ENCODE data around the gene PRICKLE3.

The PRICKLE3 gene

GRCh38 chrX:49186125-49187027 is at the start of gene PRICKLE3:
Gene PRICKLE3, minus strand, starts transcription at chrX:49186373. Its CDS starts 76 bp downstream, at chrX:49186297.
- peak; percentile 33 for DNase-seq

- DNase-seq: no peak
Observed at GRCh38 chrX:49233887-49234555, 47.8 kb upstream of the PRICKLE3 start.

GRCh38 chrX:49233176-49233575 is 47.0 kb upstream of the PRICKLE3 start, which contains the start of gene CACNA1F:
Gene CACNA1F, minus strand, starts transcription at chrX:49233340. Its CDS starts 31 bp downstream, at chrX:49233309.
- DNase-seq: no peak

GRCh38 chrX:49232525-49232924 is 46.4 kb upstream of the PRICKLE3 start:
- DNase-seq: no peak

GRCh38 chrX:49231333-49232000 is 45.3 kb upstream of the PRICKLE3 start:
- DNase-seq: no peak

- DNase-seq: peak; percentile 53
Observed at GRCh38 chrX:49230500-49231232, 44.5 kb upstream of the PRICKLE3 start.

- no peak for DNase-seq
Observed at GRCh38 chrX:49228185-49228584, 42.0 kb upstream of the PRICKLE3 start.

GRCh38 chrX:49227726-49228125 is 41.6 kb upstream of the PRICKLE3 start:
- no peak for DNase-seq

GRCh38 chrX:49226946-49227345 is 40.8 kb upstream of the PRICKLE3 start:
- DNase-seq: no peak

GRCh38 chrX:49225858-49226257 is 39.7 kb upstream of the PRICKLE3 start:
- no peak for DNase-seq

GRCh38 chrX:49221868-49222267 is 35.7 kb upstream of the PRICKLE3 start:
- DNase-seq: no peak

- no peak for DNase-seq
Observed at GRCh38 chrX:49220100-49220499, 33.9 kb upstream of the PRICKLE3 start.

- DNase-seq: no peak
Observed at GRCh38 chrX:49214996-49215526, 28.9 kb upstream of the PRICKLE3 start.

- no peak for DNase-seq
Observed at GRCh38 chrX:49214416-49214815, 28.2 kb upstream of the PRICKLE3 start.

GRCh38 chrX:49212861-49213260 is 26.7 kb upstream of the PRICKLE3 start:
- DNase-seq: no peak

GRCh38 chrX:49212209-49212608 is 26.0 kb upstream of the PRICKLE3 start:
- no peak for DNase-seq

GRCh38 chrX:49211074-49211473 is 24.9 kb upstream of the PRICKLE3 start:
- DNase-seq: no peak

- DNase-seq: no peak
Observed at GRCh38 chrX:49210406-49210805, 24.2 kb upstream of the PRICKLE3 start.

GRCh38 chrX:49209434-49210251 is 23.5 kb upstream of the PRICKLE3 start:
- no peak for DNase-seq

- DNase-seq: no peak
Observed at GRCh38 chrX:49208399-49208798, 22.2 kb upstream of the PRICKLE3 start.

GRCh38 chrX:49206543-49206942 is 20.4 kb upstream of the PRICKLE3 start:
- no peak for DNase-seq

- DNase-seq: no peak
Observed at GRCh38 chrX:49205443-49205842, 19.3 kb upstream of the PRICKLE3 start.

Measured in NCI-H774 (cell line).